DND-41 (cell line): ENCODE data around the gene TRIM2.
A peak's percentile ranks its signal among the peaks of the same experiment; 100 is the strongest.

Experiments
- ATAC-seq: fragments of 200-7000 bp; cut with Tn5 transposase; 3 replicates; pipeline ENCODE4 v1.9.1; 2021; ENCODE audit warnings: low read depth; ENCODE audit not compliant: insufficient read depth
- DNase-seq: peaks from one replicate; pipeline ENCODE4 v3.0.0-alpha.2; 2020
- H2AFZ ChIP-seq: 2 replicates; pipeline ENCODE4 v1.6.0; 2012; ENCODE audit warnings: low read depth, low read length
- H3K27ac ChIP-seq: 2 replicates; pipeline ENCODE4 v1.5.1; 2012; ENCODE audit warnings: low read length, inconsistent platforms
- H3K27me3 ChIP-seq: fragments of 200-600 bp; sonication (generic); 2 replicates; pipeline ENCODE4 v1.6.0; 2012; ENCODE audit warnings: low read length, mild to moderate bottlenecking, inconsistent platforms; ENCODE audit not compliant: insufficient read depth, poor library complexity
- H3K36me3 ChIP-seq: 2 replicates; pipeline ENCODE4 v1.5.1; 2012; ENCODE audit warnings: low read length, inconsistent platforms; ENCODE audit not compliant: insufficient read depth
- H3K4me1 ChIP-seq: 2 replicates; pipeline ENCODE4 v1.5.1; 2012; ENCODE audit warnings: mild to moderate bottlenecking, low read length; ENCODE audit not compliant: insufficient read depth
- H3K4me2 ChIP-seq: 2 replicates; pipeline ENCODE4 v1.6.0; 2012; ENCODE audit warnings: mild to moderate bottlenecking, moderate library complexity, low read length, inconsistent platforms; ENCODE audit not compliant: insufficient read depth
- H3K4me3 ChIP-seq, 2 experiments: fragments of 200-600 bp in 1 of 2; shearing (Covaris generic) in 1 of 2; 2 replicates each; pipeline ENCODE4 v1.5.1; 2012 to 2016; ENCODE audit warnings: inconsistent platforms in 2 of 2, low read length in 2 of 2, mild to moderate bottlenecking in 2 of 2, low read depth in 1 of 2, moderate library complexity in 1 of 2
- H3K79me2 ChIP-seq: 2 replicates; pipeline ENCODE4 v1.6.0; 2012; ENCODE audit warnings: low read length, inconsistent platforms; ENCODE audit not compliant: insufficient read depth
- H3K9ac ChIP-seq: 2 replicates; pipeline ENCODE4 v1.6.0; 2012; ENCODE audit warnings: low read depth, mild to moderate bottlenecking, inconsistent platforms, low read length, moderate library complexity
- H3K9me3 ChIP-seq: 2 replicates; pipeline ENCODE4 v1.5.1; 2012; ENCODE audit warnings: low read length, moderate library complexity, mild to moderate bottlenecking, inconsistent platforms; ENCODE audit not compliant: insufficient read depth, severe bottlenecking
- H4K20me1 ChIP-seq: 2 replicates; pipeline ENCODE4 v1.6.0; 2012; ENCODE audit warnings: low read length; ENCODE audit not compliant: insufficient read depth
- EZH2 ChIP-seq: IDR thresholded peaks from 3 replicates; pipeline ENCODE4 v1.6.1; 2012; ENCODE audit warnings: borderline replicate concordance, low read depth, mild to moderate bottlenecking, moderate library complexity, low read length, inconsistent platforms; ENCODE audit not compliant: severe bottlenecking
- TF ChIP-seq, protein P1 (sequence below): IDR thresholded peaks from 2 replicates; pipeline ENCODE4 v1.5.1; 2012; ENCODE audit warnings: borderline replicate concordance, low read length, moderate library complexity, mild to moderate bottlenecking; ENCODE audit not compliant: poor library complexity, severe bottlenecking; ENCODE audit errors: extremely low read depth

Gene TRIM2

DNA sequence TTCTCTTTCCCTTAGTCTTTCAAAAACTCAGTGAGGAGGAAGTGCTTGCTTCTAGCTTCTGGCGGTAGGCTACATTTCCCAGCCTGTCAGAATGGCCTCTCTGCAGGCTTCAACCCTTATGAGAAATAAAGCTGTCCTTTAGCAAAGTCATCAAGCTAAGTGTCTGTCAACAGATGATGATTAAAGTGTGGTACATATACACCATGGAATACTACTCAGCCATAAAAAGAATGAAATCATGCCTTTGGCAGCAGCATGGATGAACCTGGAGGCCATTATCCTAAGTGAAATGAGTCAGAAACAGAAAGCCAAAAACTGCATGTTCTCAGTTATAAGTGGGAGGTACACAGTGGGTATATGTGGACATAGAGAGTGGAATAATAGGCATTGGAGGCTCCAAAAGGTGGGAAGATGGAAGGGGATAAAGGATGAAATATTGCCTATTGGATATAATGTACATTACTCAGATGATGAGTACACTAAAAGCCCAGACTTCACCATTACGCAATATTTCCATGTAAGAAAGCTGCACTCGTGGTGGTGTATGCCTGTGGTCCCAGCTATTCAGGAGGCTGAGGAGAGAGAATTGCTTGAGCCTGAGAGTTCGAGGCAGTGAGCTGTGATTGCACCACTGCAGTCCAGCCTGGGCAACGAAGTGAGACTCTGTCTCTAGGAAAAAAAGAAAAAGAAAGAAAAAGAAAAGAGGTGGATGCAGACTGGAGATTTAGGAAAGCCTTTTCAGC lies 7.9 kb downstream of the TRIM2 start:
- Histone ChIP-seq H3K79me2 (no peaks in the 10 kb centered on the region), H3K9ac (no peak overlapping the region), H3K36me3 (no peaks in the 10 kb centered on the region), H3K4me3 (no peak overlapping the region), H3K27me3 (no peaks in the 10 kb centered on the region), H3K4me1 (peaks cover 11% of the 10 kb centered on the region), H4K20me1 (no peaks in the 10 kb centered on the region), H3K27ac (no peak overlapping the region), H3K9me3 (no peaks in the 10 kb centered on the region), H2AFZ (no peak overlapping the region), H3K4me2 (no peak overlapping the region)
- TF ChIP-seq, protein P1, sequence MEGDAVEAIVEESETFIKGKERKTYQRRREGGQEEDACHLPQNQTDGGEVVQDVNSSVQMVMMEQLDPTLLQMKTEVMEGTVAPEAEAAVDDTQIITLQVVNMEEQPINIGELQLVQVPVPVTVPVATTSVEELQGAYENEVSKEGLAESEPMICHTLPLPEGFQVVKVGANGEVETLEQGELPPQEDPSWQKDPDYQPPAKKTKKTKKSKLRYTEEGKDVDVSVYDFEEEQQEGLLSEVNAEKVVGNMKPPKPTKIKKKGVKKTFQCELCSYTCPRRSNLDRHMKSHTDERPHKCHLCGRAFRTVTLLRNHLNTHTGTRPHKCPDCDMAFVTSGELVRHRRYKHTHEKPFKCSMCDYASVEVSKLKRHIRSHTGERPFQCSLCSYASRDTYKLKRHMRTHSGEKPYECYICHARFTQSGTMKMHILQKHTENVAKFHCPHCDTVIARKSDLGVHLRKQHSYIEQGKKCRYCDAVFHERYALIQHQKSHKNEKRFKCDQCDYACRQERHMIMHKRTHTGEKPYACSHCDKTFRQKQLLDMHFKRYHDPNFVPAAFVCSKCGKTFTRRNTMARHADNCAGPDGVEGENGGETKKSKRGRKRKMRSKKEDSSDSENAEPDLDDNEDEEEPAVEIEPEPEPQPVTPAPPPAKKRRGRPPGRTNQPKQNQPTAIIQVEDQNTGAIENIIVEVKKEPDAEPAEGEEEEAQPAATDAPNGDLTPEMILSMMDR: no peak
- no peak for TF ChIP-seq EZH2
- no peak for DNase-seq
- peak; percentile 63 for ATAC-seq

DNA sequence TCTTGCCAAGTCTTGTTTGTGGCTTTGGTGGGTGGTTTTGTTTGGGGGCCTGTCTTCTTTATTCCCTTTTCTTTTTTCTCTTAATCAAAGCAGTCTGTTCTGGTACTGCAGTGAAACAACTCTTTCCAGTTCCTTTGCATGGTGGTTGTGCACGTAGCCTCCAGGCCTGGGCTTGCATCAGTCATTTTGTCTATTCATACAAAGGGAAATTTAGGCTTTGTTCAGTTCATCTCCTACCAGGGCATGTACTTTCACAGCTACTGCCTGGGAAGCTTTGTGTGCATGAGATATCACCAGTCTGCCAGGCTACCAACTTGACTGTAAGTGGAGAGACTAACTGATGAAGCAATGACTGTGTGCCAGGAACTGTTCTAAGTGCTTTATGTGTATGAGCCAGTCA lies 8.5 kb downstream of the TRIM2 start:
- no peak overlapping the region for H3K9ac ChIP-seq
- H3K36me3 ChIP-seq: no peaks in the 10 kb centered on the region
- peak overlapping the region; percentile 41; the same call in 1 of the 2 replicates for H2AFZ ChIP-seq
- DNase-seq (peak; percentile 30), ATAC-seq (peak; percentile 76)
- no peak for TF ChIP-seq EZH2
- TF ChIP-seq, protein P1: no peak
- H3K9me3 ChIP-seq: no peaks in the 10 kb centered on the region
- H3K4me1 ChIP-seq: peaks cover 11% of the 10 kb centered on the region
- H3K4me3 ChIP-seq: no peak overlapping the region
- H3K79me2 ChIP-seq: no peaks in the 10 kb centered on the region
- no peak overlapping the region for H3K4me2 ChIP-seq
- H3K27ac ChIP-seq: no peak overlapping the region
- H3K27me3 ChIP-seq: no peaks in the 10 kb centered on the region
- H4K20me1 ChIP-seq: no peaks in the 10 kb centered on the region

DNA sequence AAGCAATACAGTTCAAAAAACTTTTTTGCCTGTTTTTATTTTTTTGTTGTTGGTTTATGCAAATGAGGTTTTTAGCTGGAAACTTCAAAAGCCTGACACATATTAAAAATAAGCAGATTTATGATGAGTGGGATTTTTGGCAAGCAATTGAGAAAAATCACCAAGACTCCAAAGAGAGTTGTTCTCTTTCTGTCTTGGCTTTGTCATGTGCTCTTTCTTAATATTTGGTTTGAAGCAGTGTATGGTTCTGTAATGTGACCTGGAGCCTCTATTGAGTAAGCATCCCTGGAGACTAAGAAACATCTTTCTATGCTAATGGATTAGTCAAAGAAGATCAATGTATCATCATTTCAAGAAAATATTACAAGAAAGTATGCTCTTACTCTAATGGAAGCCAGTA lies 11.7 kb downstream of the TRIM2 start:
- Histone ChIP-seq H3K27me3 (no peaks in the 10 kb centered on the region), H3K4me3 (no peak overlapping the region), H3K4me2 (no peak overlapping the region), H3K36me3 (no peaks in the 10 kb centered on the region), H2AFZ (no peak overlapping the region), H3K79me2 (no peaks in the 10 kb centered on the region), H3K9ac (no peak overlapping the region), H3K4me1 (peaks cover 11% of the 10 kb centered on the region), H4K20me1 (no peaks in the 10 kb centered on the region), H3K27ac (no peak overlapping the region), H3K9me3 (no peaks in the 10 kb centered on the region)
- no peak for TF ChIP-seq EZH2
- TF ChIP-seq, protein P1: no peak
- DNase-seq (no peak), ATAC-seq (no peak)

DNA sequence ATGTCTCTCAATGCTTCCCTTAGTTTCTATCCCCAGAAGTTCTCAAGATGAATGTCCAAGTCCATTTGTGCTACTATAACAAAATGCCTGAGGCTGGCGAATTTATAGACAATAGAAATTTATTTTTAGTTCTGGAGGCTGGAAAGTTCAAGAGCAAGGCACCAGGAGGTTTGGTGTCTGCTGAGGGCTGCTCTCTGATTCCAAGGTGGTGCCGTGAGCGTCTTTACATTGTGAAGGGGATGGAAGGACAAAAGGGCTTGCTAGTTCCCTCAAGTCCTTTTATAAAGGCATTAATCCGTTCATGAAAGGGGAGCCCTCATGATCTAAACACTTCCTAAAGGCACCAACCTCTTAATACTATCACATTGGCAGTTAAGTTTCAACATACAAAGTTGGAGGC lies 12.3 kb downstream of the TRIM2 start:
- no peak for DNase-seq
- Histone ChIP-seq H3K27ac (no peak overlapping the region), H3K4me1 (peaks cover 11% of the 10 kb centered on the region), H3K36me3 (no peaks in the 10 kb centered on the region), H3K4me3 (no peak overlapping the region), H2AFZ (no peak overlapping the region), H3K9ac (no peak overlapping the region), H3K27me3 (no peaks in the 10 kb centered on the region), H4K20me1 (no peaks in the 10 kb centered on the region), H3K9me3 (no peaks in the 10 kb centered on the region), H3K4me2 (no peak overlapping the region), H3K79me2 (no peaks in the 10 kb centered on the region)
- ATAC-seq: no peak
- TF ChIP-seq, protein P1: no peak
- no peak for TF ChIP-seq EZH2
